Measurements from ENCODE around the gene SMARCAL1.

SMARCAL1 gene

GRCh38 chr2:216410550-216410949, 1.7 kb upstream of the SMARCAL1 start:
- Mint-ChIP-seq H3K4me3 (no peak overlapping the region), H3K36me3 (ENCODE audit: low read depth) (peaks cover 4% of the 10 kb centered on the region), H3K27ac (no peak overlapping the region), H3K27me3 (ENCODE audit: low read depth) (peaks cover 23% of the 10 kb centered on the region), H3K9me3 (no peaks in the 10 kb centered on the region), H3K4me1 (ENCODE audit: low read depth) (peaks cover 10% of the 10 kb centered on the region)

- Mint-ChIP-seq H3K9me3 (no peaks in the 10 kb centered on the region), H3K4me3 (peak overlapping the region; percentile 93), H3K27me3 (ENCODE audit: low read depth) (no peaks in the 10 kb centered on the region), H3K27ac (no peak overlapping the region), H3K4me1 (ENCODE audit: low read depth) (peaks cover 21% of the 10 kb centered on the region), H3K36me3 (ENCODE audit: low read depth) (peaks cover 17% of the 10 kb centered on the region)
Observed at GRCh38 chr2:216413882-216414281, 1.6 kb downstream of the SMARCAL1 start.

DNA sequence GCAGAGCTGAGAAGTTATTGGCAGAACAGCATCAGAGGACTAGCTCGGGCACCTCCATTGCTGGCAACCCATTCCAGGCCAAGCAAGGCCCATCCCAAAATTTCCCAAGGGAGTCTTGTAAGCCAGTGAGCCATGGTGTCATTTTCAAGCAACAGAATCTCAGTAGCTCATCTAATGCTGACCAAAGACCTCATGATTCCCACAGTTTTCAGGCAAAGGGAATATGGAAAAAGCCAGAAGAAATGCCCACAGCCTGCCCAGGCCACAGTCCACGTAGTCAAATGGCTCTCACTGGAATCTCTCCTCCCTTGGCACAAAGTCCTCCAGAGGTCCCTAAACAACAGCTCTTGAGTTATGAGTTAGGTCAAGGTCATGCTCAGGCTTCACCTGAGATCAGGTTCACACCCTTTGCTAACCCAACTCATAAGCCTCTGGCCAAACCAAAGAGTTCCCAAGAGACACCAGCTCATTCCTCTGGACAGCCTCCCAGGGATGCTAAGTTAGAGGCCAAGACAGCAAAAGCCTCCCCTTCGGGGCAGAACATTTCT, 2.6 kb downstream of the SMARCAL1 start:
- H3K27ac Mint-ChIP-seq, result no peak overlapping the region
- no peaks in the 10 kb centered on the region for H3K9me3 Mint-ChIP-seq
- peaks cover 21% of the 10 kb centered on the region for H3K4me1 Mint-ChIP-seq (ENCODE audit: low read depth)
- H3K36me3 Mint-ChIP-seq (ENCODE audit: low read depth), result peaks cover 17% of the 10 kb centered on the region
- H3K27me3 Mint-ChIP-seq (ENCODE audit: low read depth), result no peaks in the 10 kb centered on the region
- H3K4me3 Mint-ChIP-seq, result no peak overlapping the region

DNA sequence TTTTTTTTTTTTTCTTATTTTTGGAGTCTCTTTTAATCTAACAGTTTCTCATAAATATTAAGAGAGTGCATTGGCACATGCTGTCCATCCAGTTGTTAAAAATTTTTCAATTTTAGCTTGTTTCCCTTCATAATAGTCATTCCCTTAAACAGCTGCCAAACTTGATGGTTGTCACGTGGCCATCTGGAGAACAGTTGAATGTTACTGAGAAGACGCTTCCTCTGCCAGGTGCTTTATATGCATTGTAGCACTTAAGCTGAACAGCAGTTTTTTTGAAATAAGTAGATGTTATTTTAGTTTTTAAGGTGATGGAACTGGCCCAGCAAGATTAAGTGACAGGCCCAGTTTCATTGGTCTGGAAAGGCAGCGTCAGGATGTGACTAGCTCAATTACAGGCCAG, 3.3 kb downstream of the SMARCAL1 start:
- peaks cover 21% of the 10 kb centered on the region for H3K4me1 Mint-ChIP-seq (ENCODE audit: low read depth)
- no peak overlapping the region for H3K27ac Mint-ChIP-seq
- H3K4me3 Mint-ChIP-seq, result no peak overlapping the region
- H3K9me3 Mint-ChIP-seq, result no peaks in the 10 kb centered on the region
- no peaks in the 10 kb centered on the region for H3K27me3 Mint-ChIP-seq (ENCODE audit: low read depth)
- H3K36me3 Mint-ChIP-seq (ENCODE audit: low read depth), result peaks cover 23% of the 10 kb centered on the region

GRCh38 chr2:216416571-216417307, 4.5 kb downstream of the SMARCAL1 start:
- Mint-ChIP-seq H3K4me1 (ENCODE audit: low read depth) (peaks cover 19% of the 10 kb centered on the region), H3K27ac (no peak overlapping the region), H3K4me3 (no peak overlapping the region), H3K36me3 (ENCODE audit: low read depth) (peaks cover 24% of the 10 kb centered on the region), H3K9me3 (no peaks in the 10 kb centered on the region), H3K27me3 (ENCODE audit: low read depth) (no peaks in the 10 kb centered on the region)

GRCh38 chr2:216418981-216419380, 6.7 kb downstream of the SMARCAL1 start:
- peaks cover 37% of the 10 kb centered on the region for H3K36me3 Mint-ChIP-seq (ENCODE audit: low read depth)
- no peaks in the 10 kb centered on the region for H3K27me3 Mint-ChIP-seq (ENCODE audit: low read depth)
- H3K27ac Mint-ChIP-seq, result no peak overlapping the region
- no peaks in the 10 kb centered on the region for H3K9me3 Mint-ChIP-seq
- peaks cover 11% of the 10 kb centered on the region for H3K4me1 Mint-ChIP-seq (ENCODE audit: low read depth)
- H3K4me3 Mint-ChIP-seq, result no peak overlapping the region

DNA sequence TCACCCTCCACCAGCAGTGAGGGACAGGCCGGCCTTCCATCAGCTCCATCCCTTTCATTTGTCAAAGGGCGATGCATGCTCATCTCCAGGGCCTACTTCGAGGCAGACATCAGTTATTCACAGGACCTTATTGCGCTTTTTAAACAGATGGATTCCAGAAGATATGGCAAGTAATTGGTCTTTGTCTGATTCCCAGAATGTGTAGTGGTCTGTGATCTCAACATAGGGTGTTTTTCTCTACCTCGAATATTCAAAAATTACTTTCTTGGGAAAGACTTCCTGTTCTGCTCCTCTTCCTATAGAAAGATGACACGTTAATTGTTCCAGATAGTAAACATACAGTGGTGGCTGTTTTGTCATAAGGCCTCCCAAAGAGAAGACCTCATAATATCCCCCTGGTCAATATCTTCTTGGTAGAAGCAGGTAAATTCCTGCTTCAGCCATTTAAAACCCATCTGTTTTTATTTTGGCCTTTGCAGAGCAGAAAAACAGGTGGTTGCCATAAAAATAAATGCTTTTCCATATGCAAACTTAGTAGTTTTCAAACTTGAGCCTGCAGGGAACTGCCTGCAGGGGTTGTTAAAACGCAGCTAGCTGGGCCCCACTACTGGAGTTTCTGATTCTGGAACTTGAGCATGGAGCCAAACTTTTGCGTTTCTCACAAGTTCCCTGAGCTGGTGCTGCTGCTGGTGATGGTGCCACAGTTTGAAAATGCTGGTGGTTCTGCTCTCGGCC, 8.2 kb downstream of the SMARCAL1 start:
- Mint-ChIP-seq H3K36me3 (ENCODE audit: low read depth) (peaks cover 47% of the 10 kb centered on the region), H3K4me1 (ENCODE audit: low read depth) (peaks cover 11% of the 10 kb centered on the region), H3K27ac (no peak overlapping the region), H3K27me3 (ENCODE audit: low read depth) (no peaks in the 10 kb centered on the region), H3K4me3 (no peak overlapping the region), H3K9me3 (peaks cover 7% of the 10 kb centered on the region)

GRCh38 chr2:216423071-216423470, 10.8 kb downstream of the SMARCAL1 start:
- Mint-ChIP-seq H3K27ac (no peak overlapping the region), H3K27me3 (ENCODE audit: low read depth) (no peaks in the 10 kb centered on the region), H3K9me3 (peaks cover 7% of the 10 kb centered on the region), H3K4me3 (no peak overlapping the region), H3K4me1 (ENCODE audit: low read depth) (no peaks in the 10 kb centered on the region), H3K36me3 (ENCODE audit: low read depth) (peaks cover 49% of the 10 kb centered on the region)

GRCh38 chr2:216424274-216424673, 12.0 kb downstream of the SMARCAL1 start:
- Mint-ChIP-seq H3K9me3 (peaks cover 7% of the 10 kb centered on the region), H3K36me3 (ENCODE audit: low read depth) (peaks cover 56% of the 10 kb centered on the region), H3K4me1 (ENCODE audit: low read depth) (no peaks in the 10 kb centered on the region), H3K27me3 (ENCODE audit: low read depth) (no peaks in the 10 kb centered on the region), H3K27ac (no peak overlapping the region), H3K4me3 (no peak overlapping the region)

- H3K27ac Mint-ChIP-seq, result no peak overlapping the region
- H3K36me3 Mint-ChIP-seq (ENCODE audit: low read depth), result peaks cover 62% of the 10 kb centered on the region
- H3K27me3 Mint-ChIP-seq (ENCODE audit: low read depth), result no peaks in the 10 kb centered on the region
- no peaks in the 10 kb centered on the region for H3K4me1 Mint-ChIP-seq (ENCODE audit: low read depth)
- H3K9me3 Mint-ChIP-seq, result peaks cover 7% of the 10 kb centered on the region
- H3K4me3 Mint-ChIP-seq, result no peak overlapping the region
Observed at GRCh38 chr2:216425008-216425787, 12.9 kb downstream of the SMARCAL1 start.

- peaks cover 61% of the 10 kb centered on the region for H3K36me3 Mint-ChIP-seq (ENCODE audit: low read depth)
- H3K27me3 Mint-ChIP-seq (ENCODE audit: low read depth), result no peaks in the 10 kb centered on the region
- no peak overlapping the region for H3K27ac Mint-ChIP-seq
- no peak overlapping the region for H3K4me3 Mint-ChIP-seq
- no peaks in the 10 kb centered on the region for H3K4me1 Mint-ChIP-seq (ENCODE audit: low read depth)
- H3K9me3 Mint-ChIP-seq, result peaks cover 7% of the 10 kb centered on the region
Observed at GRCh38 chr2:216426166-216426777, 14.0 kb downstream of the SMARCAL1 start.

DNA sequence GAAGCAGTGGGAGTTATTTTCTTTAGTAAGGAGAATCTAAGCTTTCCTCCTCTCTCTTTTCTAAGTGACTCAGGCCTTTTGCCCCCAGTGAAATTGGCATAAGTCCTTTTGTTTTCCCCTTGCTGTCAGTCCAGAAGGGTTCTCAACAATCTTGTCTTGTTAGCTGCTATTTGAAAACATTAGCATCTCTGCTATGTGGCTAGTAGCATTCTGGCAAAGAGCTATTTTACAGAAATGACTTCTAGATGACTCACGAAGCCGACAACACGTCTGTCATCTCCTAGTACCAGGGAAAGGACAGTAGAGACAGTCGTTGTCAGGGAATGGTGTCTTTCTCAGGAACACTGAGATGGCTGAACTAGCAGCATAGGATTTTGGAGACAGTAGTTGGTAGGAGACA, 14.7 kb downstream of the SMARCAL1 start:
- H3K4me1 Mint-ChIP-seq (ENCODE audit: low read depth), result no peaks in the 10 kb centered on the region
- no peaks in the 10 kb centered on the region for H3K27me3 Mint-ChIP-seq (ENCODE audit: low read depth)
- H3K27ac Mint-ChIP-seq, result no peak overlapping the region
- H3K9me3 Mint-ChIP-seq, result peaks cover 7% of the 10 kb centered on the region
- peaks cover 68% of the 10 kb centered on the region for H3K36me3 Mint-ChIP-seq (ENCODE audit: low read depth)
- H3K4me3 Mint-ChIP-seq, result no peak overlapping the region

DNA sequence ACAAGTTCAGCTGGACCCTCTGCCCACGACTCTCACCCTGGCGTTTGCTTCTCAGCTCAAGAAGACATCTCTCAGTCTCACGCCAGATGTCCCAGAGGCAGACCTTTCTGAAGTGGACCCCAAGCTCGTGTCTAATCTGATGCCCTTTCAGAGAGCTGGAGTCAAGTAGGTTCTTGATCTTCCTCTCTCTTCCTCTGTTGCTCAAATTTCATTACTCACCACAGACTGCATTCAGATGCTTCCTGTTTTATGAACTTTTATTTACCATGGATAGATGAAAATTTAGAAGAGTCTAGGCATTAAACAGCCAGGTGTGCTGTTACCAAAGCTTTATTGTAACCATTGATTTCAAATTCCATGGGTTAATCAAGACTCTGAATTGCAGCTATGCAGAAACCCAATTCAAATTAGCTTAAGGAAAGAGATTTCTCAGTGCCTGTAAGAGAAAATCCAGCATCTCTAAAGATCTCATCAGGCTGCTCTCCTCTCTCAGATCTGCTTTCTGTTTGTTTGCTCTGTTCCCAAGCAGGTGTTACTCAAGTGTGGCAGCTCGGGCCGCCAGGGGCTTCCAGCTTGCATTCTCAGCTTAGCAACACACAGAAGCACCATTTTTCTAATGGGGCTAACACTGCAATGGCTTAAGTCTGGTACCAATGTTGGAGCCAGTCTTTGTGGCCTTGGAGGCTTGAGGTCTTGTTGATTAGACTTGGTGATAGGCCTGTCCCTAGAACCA, 16.5 kb downstream of the SMARCAL1 start:
- Mint-ChIP-seq H3K4me3 (no peak overlapping the region), H3K27ac (no peak overlapping the region), H3K36me3 (ENCODE audit: low read depth) (peaks cover 70% of the 10 kb centered on the region), H3K4me1 (ENCODE audit: low read depth) (no peaks in the 10 kb centered on the region), H3K27me3 (ENCODE audit: low read depth) (no peaks in the 10 kb centered on the region), H3K9me3 (peaks cover 7% of the 10 kb centered on the region)

DNA sequence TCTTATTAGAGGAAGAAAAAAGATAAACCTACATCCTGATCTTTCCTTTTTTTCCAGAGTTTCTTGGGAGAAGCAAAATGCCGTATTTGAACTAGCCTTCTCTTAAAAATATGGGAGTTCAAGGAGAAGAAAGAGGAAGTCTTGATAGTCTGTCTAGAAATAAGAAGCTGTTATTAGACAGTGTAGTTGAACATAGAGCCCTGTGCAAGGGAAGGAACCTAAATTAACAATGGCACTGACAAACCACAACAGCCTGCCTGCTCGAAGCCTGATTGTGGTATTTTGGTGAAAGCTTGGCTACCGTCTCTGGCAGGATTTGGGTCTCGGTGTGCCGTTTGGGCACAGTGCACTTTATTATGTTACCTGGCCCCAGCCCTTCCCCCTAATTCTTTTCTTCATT, 17.1 kb downstream of the SMARCAL1 start:
- Mint-ChIP-seq H3K4me1 (ENCODE audit: low read depth) (no peaks in the 10 kb centered on the region), H3K36me3 (ENCODE audit: low read depth) (peaks cover 69% of the 10 kb centered on the region), H3K27me3 (ENCODE audit: low read depth) (no peaks in the 10 kb centered on the region), H3K9me3 (peaks cover 7% of the 10 kb centered on the region), H3K4me3 (no peak overlapping the region), H3K27ac (no peak overlapping the region)
